RPMI8226 (cell line): ENCODE results near the gene TAF1D.
A peak's percentile ranks its signal among the peaks of the same experiment; 100 is the strongest.
"Not testable (repeated sequence)": the region's sequence is repeated elsewhere in the genome, so short reads cannot be mapped to it uniquely, and the experiment has no call there.

Experiments
- DNase-seq: peaks from one replicate; pipeline ENCODE4 v3.0.0-alpha.2; 2015

The TAF1D gene

GRCh38 chr11:93741094-93741881, at the start of gene TAF1D, which contains the start of gene C11orf54:
TSS of gene TAF1D (minus strand) at chr11:93741495. CDS start at chr11:93739304, 2,191 bp downstream.
TSS of gene C11orf54 (plus strand) at chr11:93741672. CDS start at chr11:93747394, 5,722 bp downstream.
- peak; percentile 99 for DNase-seq

DNA sequence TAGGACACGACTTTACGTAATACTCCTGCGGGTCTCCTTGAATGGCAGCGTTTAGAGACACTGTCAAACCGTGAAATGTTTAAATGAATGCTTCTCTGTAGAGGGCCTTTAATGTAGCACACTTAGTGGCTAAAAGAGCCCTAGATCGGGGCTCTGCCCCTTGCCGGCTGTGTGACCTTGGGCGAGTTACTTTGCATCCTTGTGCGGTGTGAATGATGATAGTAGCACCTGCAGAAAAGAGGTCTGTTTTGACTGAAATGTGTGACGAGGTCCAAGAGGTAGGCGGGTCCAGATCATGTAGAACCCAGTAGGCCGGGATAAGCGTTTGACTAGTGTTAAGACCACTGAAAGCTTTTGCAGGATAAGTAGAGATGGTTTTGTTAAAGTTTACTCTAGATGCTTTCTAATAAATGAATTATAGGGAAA, 43.7 kb upstream of the TAF1D start:
- no peak for DNase-seq

GRCh38 chr11:93784145-93784934, 43.0 kb upstream of the TAF1D start, which contains the start of gene MED17:
TSS of gene MED17 (plus strand) at chr11:93784282. CDS start at chr11:93784514, 232 bp downstream.
- peak; percentile 94 for DNase-seq

DNA sequence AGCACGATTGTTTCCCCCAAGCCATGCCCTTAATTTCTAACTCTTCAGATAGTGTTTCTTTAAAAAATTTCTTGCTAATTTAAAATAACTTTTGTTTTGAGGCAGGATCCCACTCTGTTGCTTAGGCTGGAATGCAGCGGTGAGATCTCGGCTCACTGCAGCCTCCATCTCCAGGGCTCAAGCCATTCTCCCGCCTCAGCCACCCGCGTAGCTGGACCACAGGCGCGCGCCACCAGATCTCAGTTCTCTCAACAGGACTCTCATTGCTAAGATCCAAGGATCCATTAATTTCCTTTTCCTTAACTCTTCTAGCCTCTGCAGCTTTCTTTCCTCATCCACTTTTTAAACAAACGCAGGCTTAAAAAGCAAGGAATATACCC, 42.5 kb upstream of the TAF1D start:
- no peak for DNase-seq

DNA sequence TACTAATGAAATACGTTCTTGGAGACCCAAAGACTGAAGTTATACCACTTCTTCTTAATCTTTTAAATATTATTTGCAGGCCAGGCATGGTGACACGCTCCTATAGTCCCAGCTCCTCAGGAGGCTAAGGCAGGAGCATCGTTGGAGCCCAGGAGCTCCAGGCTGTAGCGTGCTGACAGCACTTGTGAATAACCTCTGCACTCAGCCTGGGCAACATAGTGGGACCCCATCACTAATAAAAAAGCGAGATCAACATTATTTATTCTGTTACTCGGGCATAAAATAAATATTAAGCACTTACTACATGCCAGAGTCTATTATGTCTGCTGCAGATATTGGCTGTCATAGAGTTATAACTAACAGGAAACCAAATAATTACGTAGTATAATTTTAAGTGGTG, 42.1 kb upstream of the TAF1D start:
- no peak for DNase-seq

- DNase-seq: peak; percentile 25
Observed at GRCh38 chr11:93775289-93775688, 34.0 kb upstream of the TAF1D start.

DNA sequence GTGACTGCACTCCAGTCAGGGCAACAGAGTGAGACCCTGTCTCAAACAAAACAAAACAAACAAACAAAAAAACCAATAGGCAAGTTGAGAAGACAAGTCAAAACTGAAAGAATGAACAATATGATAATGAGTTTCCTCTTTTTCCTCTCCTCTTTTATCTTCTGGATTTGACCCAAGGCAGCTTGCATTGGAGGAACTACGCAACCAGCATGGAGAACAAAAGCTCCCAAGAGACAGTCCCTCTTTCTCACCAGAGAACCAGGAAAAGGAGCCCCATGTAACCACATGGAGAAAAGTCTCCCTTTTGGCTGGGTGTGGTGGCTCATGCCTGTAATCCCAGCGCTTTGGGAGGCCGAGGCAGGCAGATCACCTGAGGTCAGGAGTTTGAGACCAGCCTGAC, 33.3 kb upstream of the TAF1D start:
- not testable (repeated sequence) for DNase-seq

DNA sequence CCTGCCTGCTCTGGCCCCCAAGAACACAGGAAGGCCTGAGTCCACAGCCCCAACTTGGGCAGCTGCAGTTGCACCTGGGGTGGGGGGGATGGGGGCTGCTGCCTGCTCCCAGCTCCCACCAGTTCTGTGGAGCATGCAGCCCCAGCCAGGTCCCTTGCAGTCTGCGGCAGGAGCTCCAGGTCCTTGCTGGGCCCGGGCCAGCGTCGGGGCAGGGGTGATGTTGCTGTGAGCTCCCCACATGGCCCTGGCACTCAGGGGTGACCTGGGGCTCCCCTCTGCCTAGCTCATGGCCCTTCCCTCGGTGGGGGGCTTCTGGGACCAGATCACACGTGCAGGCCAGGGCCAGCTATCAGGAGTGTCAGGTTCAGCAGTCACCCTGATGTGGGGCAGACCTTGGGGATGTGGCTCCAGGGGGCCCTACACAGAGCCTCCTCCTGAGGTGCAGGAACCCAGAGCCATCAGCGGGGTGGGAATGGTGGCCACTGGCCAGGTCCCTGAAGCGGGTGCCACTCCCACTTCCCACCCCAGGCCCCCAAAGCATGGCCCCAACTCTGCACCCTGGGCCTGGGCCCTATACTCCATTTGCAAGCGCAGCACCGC, 32.4 kb upstream of the TAF1D start:
- DNase-seq: no peak

DNA sequence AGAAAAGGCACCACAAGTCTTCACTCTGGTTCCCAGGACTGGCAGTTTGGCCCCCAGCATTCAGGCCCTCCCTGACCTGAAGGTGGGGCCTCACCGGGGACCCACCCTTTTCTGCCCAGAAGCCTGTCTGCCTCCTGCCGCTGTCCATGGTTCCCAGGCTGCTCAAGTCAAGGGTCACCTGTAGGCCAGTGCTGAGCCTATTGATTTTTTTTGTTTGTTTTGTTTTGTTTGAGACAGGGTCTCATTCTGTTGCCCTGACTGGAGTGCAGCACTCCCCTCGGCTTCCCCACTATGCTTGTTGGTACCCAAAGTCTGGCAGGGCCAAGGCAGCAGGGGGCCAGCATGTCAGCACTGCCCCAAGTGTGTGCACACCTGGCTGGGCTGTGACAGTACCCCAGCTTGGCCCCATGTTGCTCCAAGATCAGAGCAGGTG, 31.8 kb upstream of the TAF1D start:
- no peak for DNase-seq

DNA sequence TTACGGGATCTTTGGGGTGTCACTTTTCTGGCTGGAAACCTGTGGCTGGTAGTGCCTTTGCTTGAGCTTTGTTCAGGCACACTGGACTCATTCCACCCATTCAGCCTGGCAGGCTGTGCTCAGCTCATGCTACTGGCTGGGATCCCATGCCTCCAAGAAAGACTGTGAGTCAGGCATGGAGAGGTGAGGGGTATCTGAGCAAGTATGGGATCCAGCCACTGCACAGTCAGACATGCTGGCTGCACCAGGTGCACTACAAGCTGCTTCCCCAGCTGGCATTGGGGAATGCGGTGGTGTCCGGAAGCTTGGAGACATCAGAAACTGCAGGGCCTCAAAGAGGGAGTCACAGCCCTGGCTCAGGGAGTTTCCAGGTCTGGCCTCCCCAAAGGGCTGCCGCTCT, 30.8 kb upstream of the TAF1D start:
- DNase-seq: no peak

- no peak for DNase-seq
Observed at GRCh38 chr11:93770160-93770559, 28.9 kb upstream of the TAF1D start.

- DNase-seq: no peak
Observed at GRCh38 chr11:93767018-93767417, 25.7 kb upstream of the TAF1D start.

DNA sequence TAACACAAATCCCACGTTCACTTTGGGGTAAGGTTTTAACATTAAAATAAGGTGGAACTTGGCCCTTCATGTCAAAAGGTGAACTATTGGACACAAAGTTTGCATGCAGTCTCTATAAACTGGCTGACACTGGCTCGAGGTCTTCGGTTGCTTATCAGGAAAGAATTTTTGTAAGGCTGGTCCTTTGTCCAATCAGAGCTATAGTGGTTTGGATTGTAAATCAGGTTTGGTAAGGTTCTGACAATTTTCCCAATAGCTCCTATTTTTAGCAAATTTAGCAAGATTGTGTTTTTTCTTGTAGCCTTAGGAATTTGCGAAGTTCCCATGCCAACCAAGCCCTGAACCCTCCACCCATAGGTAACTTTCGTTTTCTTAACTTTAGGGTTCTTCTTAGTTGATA, 25.2 kb upstream of the TAF1D start:
- DNase-seq: no peak

DNA sequence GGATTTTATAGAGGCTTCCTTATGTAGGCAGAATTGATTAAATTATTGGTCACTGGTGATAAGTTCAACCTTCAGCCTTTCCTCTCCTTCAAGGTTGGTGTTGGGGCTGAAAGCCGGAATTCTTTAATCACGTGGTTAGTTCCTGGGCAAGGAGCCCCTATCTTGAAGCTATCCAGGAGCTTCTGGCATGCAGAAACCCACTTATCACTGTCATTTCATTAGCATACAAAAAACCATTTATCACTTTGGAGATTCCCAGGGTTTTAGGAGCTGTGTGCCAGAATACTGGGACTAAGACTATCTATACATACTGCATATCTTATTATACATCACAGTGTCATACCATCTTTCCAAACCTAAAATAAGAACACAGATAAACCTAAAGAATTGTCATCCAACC, 24.3 kb upstream of the TAF1D start:
- DNase-seq: no peak

DNA sequence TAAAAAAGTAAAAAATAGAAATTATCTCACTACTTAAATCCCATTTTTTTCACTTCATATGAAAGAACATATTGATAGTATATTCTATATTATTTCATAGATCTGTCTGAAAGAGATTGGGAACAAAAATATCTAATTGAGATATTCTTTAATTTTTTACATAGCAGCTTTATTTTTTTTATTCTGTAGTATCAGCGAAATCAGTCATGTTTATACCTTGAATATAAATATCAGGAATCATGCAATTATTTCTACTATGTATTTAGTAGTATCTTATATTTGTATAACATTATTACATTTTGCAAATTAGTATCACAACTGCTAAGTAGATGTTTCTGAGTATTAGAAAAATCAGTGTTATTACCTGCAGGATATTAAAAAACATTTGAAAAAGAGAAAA, 20.6 kb upstream of the TAF1D start:
- DNase-seq: no peak

- not testable (repeated sequence) for DNase-seq
Observed at GRCh38 chr11:93759123-93759522, 17.8 kb upstream of the TAF1D start.

GRCh38 chr11:93757924-93758865, 16.9 kb upstream of the TAF1D start:
- DNase-seq: no peak

- no peak for DNase-seq
Observed at GRCh38 chr11:93757301-93757700, 16.0 kb upstream of the TAF1D start.

GRCh38 chr11:93756748-93757147, 15.5 kb upstream of the TAF1D start:
- DNase-seq: no peak

DNA sequence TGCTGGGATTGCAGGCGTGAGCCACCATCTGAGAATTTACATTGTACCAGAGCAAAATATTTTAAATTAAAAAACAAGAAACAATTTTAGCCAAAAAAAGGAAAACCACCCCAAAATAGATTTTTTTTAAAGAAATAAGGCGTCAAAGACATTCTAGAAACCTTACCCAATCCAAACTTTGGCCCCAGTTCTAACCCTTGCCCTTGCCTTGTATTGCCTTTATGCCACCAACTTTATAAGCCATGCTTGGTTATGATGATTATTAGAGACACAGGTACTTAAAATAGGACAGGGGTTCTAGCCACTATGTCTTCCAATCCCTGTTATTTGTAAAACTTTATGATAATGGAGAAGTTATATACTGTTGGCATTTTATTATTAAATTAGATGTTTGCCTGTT, 11.9 kb upstream of the TAF1D start:
- DNase-seq: no peak

- no peak for DNase-seq
Observed at GRCh38 chr11:93751001-93751400, 9.7 kb upstream of the TAF1D start.

- no peak for DNase-seq
Observed at GRCh38 chr11:93747122-93747521, 5.8 kb upstream of the TAF1D start.
